KMS-11 (cell line): Measurements from ENCODE around the gene PRR3.

Source experiments
- H2AFZ ChIP-seq: fragments of 200-600 bp; sonication (generic); 2 replicates; pipeline ENCODE4 v1.6.1; 2016; ENCODE audit warnings: antibody characterized with exemption, mixed run types, low read depth
- H3K27ac ChIP-seq: fragments of 200-600 bp; sonication (generic); 2 replicates; pipeline ENCODE4 v1.6.1; 2016; ENCODE audit warnings: mild to moderate bottlenecking, mixed run types
- H3K27me3 ChIP-seq: fragments of 200-600 bp; sonication (generic); 2 replicates; pipeline ENCODE4 v1.6.1; 2017; ENCODE audit warnings: mild to moderate bottlenecking, low read depth, mixed run types, moderate library complexity; ENCODE audit not compliant: insufficient read depth
- H3K36me3 ChIP-seq: fragments of 200-600 bp; sonication (generic); 2 replicates; pipeline ENCODE4 v1.6.1; 2017; ENCODE audit warnings: mild to moderate bottlenecking, mixed run types; ENCODE audit not compliant: insufficient read depth
- H3K4me1 ChIP-seq: fragments of 200-600 bp; sonication (generic); 2 replicates; pipeline ENCODE4 v1.6.1; 2016; ENCODE audit warnings: mild to moderate bottlenecking, low read depth, mixed run types; ENCODE audit not compliant: poor library complexity, severe bottlenecking
- H3K4me2 ChIP-seq: fragments of 200-600 bp; sonication (generic); 2 replicates; pipeline ENCODE4 v1.7.0; 2016; ENCODE audit warnings: mild to moderate bottlenecking, mixed run types
- H3K4me3 ChIP-seq: fragments of 200-600 bp; sonication (generic); IDR thresholded peaks from 2 replicates; pipeline ENCODE4 v1.6.1; 2017; ENCODE audit warnings: low read depth, low read length, mixed read lengths; ENCODE audit not compliant: insufficient read depth
- H3K79me2 ChIP-seq: fragments of 200-600 bp; sonication (generic); 2 replicates; pipeline ENCODE4 v1.6.1; 2016; ENCODE audit warnings: low read depth, mixed run types; ENCODE audit not compliant: insufficient read depth
- H3K9ac ChIP-seq: fragments of 200-600 bp; sonication (generic); 2 replicates; pipeline ENCODE4 v1.6.1; 2016; ENCODE audit warnings: mild to moderate bottlenecking, mixed run types
- H4K20me1 ChIP-seq: fragments of 200-600 bp; sonication (generic); 2 replicates; pipeline ENCODE4 v1.6.1; 2016; ENCODE audit warnings: mild to moderate bottlenecking, mixed run types; ENCODE audit not compliant: insufficient read depth
- TF ChIP-seq, protein P1 (sequence below): fragments of 200-600 bp; sonication (generic); conservative IDR thresholded peaks from 2 replicates; pipeline ENCODE4 v1.6.1; 2017; ENCODE audit warnings: low read depth, mild to moderate bottlenecking, antibody characterized with exemption, low read length, moderate library complexity, mixed read lengths

Gene PRR3

DNA sequence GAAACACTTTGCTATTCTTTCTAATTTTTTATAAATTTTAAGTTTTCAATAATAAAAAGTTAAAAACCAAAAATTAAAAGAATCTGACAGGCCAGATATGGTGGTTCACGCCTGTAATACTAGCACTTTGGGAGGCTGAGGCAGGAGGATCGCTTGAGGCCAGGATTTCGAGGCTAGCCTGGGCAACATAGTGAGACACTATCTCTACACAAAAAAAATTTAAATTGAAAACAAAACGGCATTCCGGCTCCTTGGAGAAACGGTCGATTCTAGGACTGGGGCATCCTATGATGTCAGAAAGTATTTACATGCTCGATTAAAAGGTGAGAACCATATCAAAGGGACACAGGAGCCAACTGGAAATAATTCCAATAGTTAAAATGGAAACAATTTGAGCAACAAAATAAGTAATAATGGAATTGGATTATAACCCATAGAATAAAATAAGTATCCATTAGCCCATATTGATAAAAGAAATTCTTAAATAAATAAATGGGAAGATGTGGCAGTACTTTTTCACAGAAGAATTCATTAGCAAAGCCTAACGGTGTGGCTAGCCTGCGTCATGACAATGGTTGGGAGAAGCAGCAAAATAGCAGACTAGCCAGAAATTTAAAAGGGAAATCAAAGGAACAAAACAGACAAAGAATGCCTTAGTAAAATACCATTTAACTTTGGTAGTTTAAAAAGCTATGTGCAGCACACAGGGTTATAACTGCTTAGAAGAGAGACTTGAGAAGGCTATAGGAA, 46.5 kb upstream of the PRR3 start:
- TF ChIP-seq, protein P1, sequence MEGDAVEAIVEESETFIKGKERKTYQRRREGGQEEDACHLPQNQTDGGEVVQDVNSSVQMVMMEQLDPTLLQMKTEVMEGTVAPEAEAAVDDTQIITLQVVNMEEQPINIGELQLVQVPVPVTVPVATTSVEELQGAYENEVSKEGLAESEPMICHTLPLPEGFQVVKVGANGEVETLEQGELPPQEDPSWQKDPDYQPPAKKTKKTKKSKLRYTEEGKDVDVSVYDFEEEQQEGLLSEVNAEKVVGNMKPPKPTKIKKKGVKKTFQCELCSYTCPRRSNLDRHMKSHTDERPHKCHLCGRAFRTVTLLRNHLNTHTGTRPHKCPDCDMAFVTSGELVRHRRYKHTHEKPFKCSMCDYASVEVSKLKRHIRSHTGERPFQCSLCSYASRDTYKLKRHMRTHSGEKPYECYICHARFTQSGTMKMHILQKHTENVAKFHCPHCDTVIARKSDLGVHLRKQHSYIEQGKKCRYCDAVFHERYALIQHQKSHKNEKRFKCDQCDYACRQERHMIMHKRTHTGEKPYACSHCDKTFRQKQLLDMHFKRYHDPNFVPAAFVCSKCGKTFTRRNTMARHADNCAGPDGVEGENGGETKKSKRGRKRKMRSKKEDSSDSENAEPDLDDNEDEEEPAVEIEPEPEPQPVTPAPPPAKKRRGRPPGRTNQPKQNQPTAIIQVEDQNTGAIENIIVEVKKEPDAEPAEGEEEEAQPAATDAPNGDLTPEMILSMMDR, result no peak
- no peaks in the 10 kb centered on the region for H4K20me1 ChIP-seq
- no peaks in the 10 kb centered on the region for H3K79me2 ChIP-seq
- no peak overlapping the region for H3K27ac ChIP-seq
- H3K27me3 ChIP-seq, result peaks cover 4% of the 10 kb centered on the region; the same call in 1 of the 2 replicates
- H3K9ac ChIP-seq, result no peak overlapping the region
- no peak overlapping the region for H3K4me3 ChIP-seq
- H3K36me3 ChIP-seq, result no peaks in the 10 kb centered on the region
- H2AFZ ChIP-seq, result no peak overlapping the region
- no peak overlapping the region for H3K4me2 ChIP-seq
- H3K4me1 ChIP-seq, result peaks cover 22% of the 10 kb centered on the region

DNA sequence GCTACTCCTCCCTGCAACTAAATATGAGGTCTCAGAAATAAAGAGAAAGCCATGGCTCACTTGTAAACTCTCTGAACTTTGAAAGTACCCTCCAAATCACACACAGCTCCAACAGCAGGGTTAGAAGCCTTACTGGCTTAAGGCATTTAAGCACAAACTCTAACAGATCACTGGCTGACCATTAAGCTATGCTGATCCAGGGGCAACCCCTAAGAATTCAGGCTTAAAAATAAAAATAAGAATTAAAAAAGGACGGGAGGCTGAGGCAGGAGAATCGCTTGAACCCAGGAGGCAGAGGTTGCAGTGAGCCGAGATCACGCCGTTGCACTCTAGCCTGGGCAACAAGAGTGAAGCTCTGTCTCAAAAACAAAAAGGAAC, 45.9 kb upstream of the PRR3 start:
- TF ChIP-seq, protein P1, result no peak
- peaks cover 4% of the 10 kb centered on the region; the same call in 1 of the 2 replicates for H3K27me3 ChIP-seq
- no peak overlapping the region for H3K9ac ChIP-seq
- H3K36me3 ChIP-seq, result no peaks in the 10 kb centered on the region
- H3K79me2 ChIP-seq, result no peaks in the 10 kb centered on the region
- H3K4me2 ChIP-seq, result no peak overlapping the region
- H3K4me3 ChIP-seq, result no peak overlapping the region
- no peaks in the 10 kb centered on the region for H4K20me1 ChIP-seq
- H3K27ac ChIP-seq, result no peak overlapping the region
- H2AFZ ChIP-seq, result no peak overlapping the region
- peaks cover 22% of the 10 kb centered on the region for H3K4me1 ChIP-seq

DNA sequence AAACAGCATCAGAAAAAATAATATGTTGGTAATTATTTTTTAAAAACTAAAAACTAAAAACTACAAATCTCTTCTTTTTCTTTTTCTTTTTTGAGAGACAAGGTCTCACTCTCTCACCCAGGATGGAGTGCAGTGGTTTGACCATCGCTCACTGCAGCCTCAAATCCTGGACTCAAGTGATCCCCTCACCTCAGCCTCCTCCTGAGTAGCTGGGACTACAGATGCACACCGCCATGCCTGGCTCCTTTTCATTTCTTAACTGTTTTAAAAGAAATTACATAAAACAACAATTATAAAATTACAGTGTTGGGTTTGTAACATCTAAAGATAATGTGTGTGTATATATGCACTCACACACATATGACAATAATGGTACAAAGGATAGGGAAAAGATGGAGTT, 43.6 kb upstream of the PRR3 start:
- Histone ChIP-seq H4K20me1 (no peaks in the 10 kb centered on the region), H3K4me1 (peaks cover 17% of the 10 kb centered on the region), H3K79me2 (no peaks in the 10 kb centered on the region), H2AFZ (no peak overlapping the region), H3K27ac (no peak overlapping the region), H3K4me2 (no peak overlapping the region), H3K36me3 (no peaks in the 10 kb centered on the region), H3K9ac (no peak overlapping the region), H3K4me3 (no peak overlapping the region), H3K27me3 (peaks cover 4% of the 10 kb centered on the region; the same call in 1 of the 2 replicates)
- TF ChIP-seq, protein P1, result no peak

GRCh38 chr6:30515106-30515505, 42.0 kb upstream of the PRR3 start:
- no peak overlapping the region for H3K4me2 ChIP-seq
- peaks cover 4% of the 10 kb centered on the region; the same call in 1 of the 2 replicates for H3K27me3 ChIP-seq
- TF ChIP-seq, protein P1, result no peak
- peaks cover 3% of the 10 kb centered on the region for H3K4me1 ChIP-seq
- H3K36me3 ChIP-seq, result no peaks in the 10 kb centered on the region
- H4K20me1 ChIP-seq, result no peaks in the 10 kb centered on the region
- no peak overlapping the region for H3K4me3 ChIP-seq
- no peak overlapping the region for H3K27ac ChIP-seq
- no peaks in the 10 kb centered on the region for H3K79me2 ChIP-seq
- H2AFZ ChIP-seq, result no peak overlapping the region; the same call in 1 of the 2 replicates
- H3K9ac ChIP-seq, result no peak overlapping the region
